HG03060 (cell line): ENCODE measurements around the gene E2F6.
"Not testable (repeated sequence)": the region's sequence is repeated elsewhere in the genome, so short reads cannot be mapped to it uniquely, and the experiment has no call there.

Source experiments
- ATAC-seq: cut with Tn5 transposase; IDR thresholded peaks from one replicate; pipeline ENCODE4 v1.9.1; 2021; ENCODE audit warnings: low read depth, moderate number of reproducible peaks; ENCODE audit not compliant: unreplicated experiment

Gene E2F6

GRCh38 chr2:11417946-11418585 lies 47.9 kb downstream of the E2F6 start:
- no peak for ATAC-seq

GRCh38 chr2:11416931-11417330 lies 49.0 kb downstream of the E2F6 start:
- no peak for ATAC-seq

GRCh38 chr2:11416186-11416585 lies 49.8 kb downstream of the E2F6 start:
- no peak for ATAC-seq

- no peak for ATAC-seq
Observed at GRCh38 chr2:11414372-11415124, 51.4 kb downstream of the E2F6 start.

- ATAC-seq = no peak
Observed at GRCh38 chr2:11412449-11412810, 53.5 kb downstream of the E2F6 start.

- no peak for ATAC-seq
Observed at GRCh38 chr2:11411768-11412448, 54.1 kb downstream of the E2F6 start.

- ATAC-seq = no peak
Observed at GRCh38 chr2:11411244-11411643, 54.7 kb downstream of the E2F6 start.

GRCh38 chr2:11410101-11410500 lies 55.9 kb downstream of the E2F6 start:
- no peak for ATAC-seq

GRCh38 chr2:11409572-11409959 lies 56.4 kb downstream of the E2F6 start:
- no peak for ATAC-seq

GRCh38 chr2:11408959-11409571 lies 56.9 kb downstream of the E2F6 start:
- no peak for ATAC-seq

- ATAC-seq = no peak
Observed at GRCh38 chr2:11407413-11407812, 58.5 kb downstream of the E2F6 start.

- no peak for ATAC-seq
Observed at GRCh38 chr2:11406958-11407381, 59.0 kb downstream of the E2F6 start.

GRCh38 chr2:11406267-11406957 lies 59.5 kb downstream of the E2F6 start:
- no peak for ATAC-seq

- no peak for ATAC-seq
Observed at GRCh38 chr2:11405599-11406266, 60.2 kb downstream of the E2F6 start.

- not testable (repeated sequence) for ATAC-seq
Observed at GRCh38 chr2:11405074-11405406, 60.9 kb downstream of the E2F6 start.

GRCh38 chr2:11404376-11405073 lies 61.4 kb downstream of the E2F6 start:
- ATAC-seq = no peak

- ATAC-seq = no peak
Observed at GRCh38 chr2:11402436-11402835, 63.5 kb downstream of the E2F6 start.

GRCh38 chr2:11399438-11399762 lies 66.6 kb downstream of the E2F6 start:
- no peak for ATAC-seq

- ATAC-seq = no peak
Observed at GRCh38 chr2:11398750-11399437, 67.1 kb downstream of the E2F6 start.
